Measurements from ENCODE around the gene ABCA7. TPM values are rescaled to one million over a fixed set of nuclear protein-coding genes. Genes with fewer than 3 reads are reported as not detected.

The ABCA7 gene
- total RNA-seq, 4 donors from 2014 or later: 15.5 to 58.7 (median 29.8) TPM

- no peaks in the 10 kb centered on the region for H3K27me3 ChIP-seq
- intact Hi-C loops (cut with DNase I): no loop called here
- no peaks in the 10 kb centered on the region for H3K9me3 ChIP-seq
- H3K36me3 ChIP-seq: no peaks in the 10 kb centered on the region
- no peak overlapping the region for H3K27ac ChIP-seq
- no peak for TF ChIP-seq POLR2A (IDR thresholded peaks at IDR 0.05)
- TF ChIP-seq CTCF (IDR thresholded peaks at IDR 0.05): no peak
- no peaks in the 10 kb centered on the region for H3K4me1 ChIP-seq
- H3K4me3 ChIP-seq (replicated peaks in 1 of 3): no peak overlapping the region
- WGBS, 2 donors: 94 to 96% methylated on average over 22 to 27 of the region's 31 CpGs
- no peak for DNase-seq
These were observed 11.3 kb downstream of the ABCA7 start for GRCh38 chr19:1050989-1051788.

- no peaks in the 10 kb centered on the region for H3K9me3 ChIP-seq
- no peak for TF ChIP-seq CTCF (IDR thresholded peaks at IDR 0.05)
- no peak for TF ChIP-seq POLR2A (IDR thresholded peaks at IDR 0.05)
- no peaks in the 10 kb centered on the region for H3K27me3 ChIP-seq
- 87 to 88% methylated on average over 9 to 14 of the region's 17 CpGs for WGBS, 2 donors
- no peaks in the 10 kb centered on the region for H3K36me3 ChIP-seq
- no peak overlapping the region for H3K4me3 ChIP-seq (replicated peaks in 1 of 3)
- H3K27ac ChIP-seq: no peak overlapping the region
- no peak for DNase-seq
- intact Hi-C loops (cut with DNase I): no loop called here
- no peaks in the 10 kb centered on the region for H3K4me1 ChIP-seq
These were observed 11.9 kb downstream of the ABCA7 start for GRCh38 chr19:1051791-1052190.

GRCh38 chr19:1052349-1052975 is 12.6 kb downstream of the ABCA7 start:
- H3K9me3 ChIP-seq: no peaks in the 10 kb centered on the region
- no peaks in the 10 kb centered on the region for H3K4me1 ChIP-seq
- H3K4me3 ChIP-seq (replicated peaks in 1 of 3): no peak overlapping the region
- no peaks in the 10 kb centered on the region for H3K27me3 ChIP-seq
- intact Hi-C loops (cut with DNase I): no loop called here
- WGBS, 2 donors: 81 to 91% methylated on average over 2 of the region's 5 CpGs
- TF ChIP-seq POLR2A (IDR thresholded peaks at IDR 0.05): no peak
- TF ChIP-seq CTCF (IDR thresholded peaks at IDR 0.05): no peak
- H3K27ac ChIP-seq: no peak overlapping the region
- no peaks in the 10 kb centered on the region for H3K36me3 ChIP-seq
- DNase-seq: no peak

GRCh38 chr19:1053176-1054101 is 13.5 kb downstream of the ABCA7 start:
- 93 to 94% methylated on average over 26 of the region's 31 CpGs for WGBS, 2 donors
- Histone ChIP-seq H3K9me3 (no peaks in the 10 kb centered on the region), H3K36me3 (no peaks in the 10 kb centered on the region), H3K4me1 (no peaks in the 10 kb centered on the region), H3K4me3 (replicated peaks in 1 of 3) (no peak overlapping the region), H3K27me3 (no peaks in the 10 kb centered on the region), H3K27ac (no peak overlapping the region)
- intact Hi-C loops (cut with DNase I): no loop called here
- no peak for DNase-seq
- TF ChIP-seq POLR2A (IDR thresholded peaks at IDR 0.05): no peak
- TF ChIP-seq CTCF (IDR thresholded peaks at IDR 0.05): no peak
